Stimulated activated CD4-positive, alpha-beta T cell treated with anti-CD3 and anti-CD28 coated beads, Interleukin-12 subunit alpha, Interleukin-12 subunit beta, amount 100 ng/mL, for 24 hours (primary cell): Measurements from ENCODE around the gene METTL6.
"Not testable (repeated sequence)": the region's sequence is repeated elsewhere in the genome, so short reads cannot be mapped to it uniquely, and the experiment has no call there.

Experiments used
- DNase-seq, 2 experiments: peaks; one replicate each; pipeline ENCODE4 v3.0.0-alpha.2; 2020; ENCODE audit warnings: low read depth in 2 of 2

METTL6 gene

GRCh38 chr3:15405448-15406050 lies 21.8 kb downstream of the METTL6 start:
- DNase-seq = no peak

- no peak for DNase-seq
Observed at GRCh38 chr3:15404767-15405166, 22.6 kb downstream of the METTL6 start.

- no peak for DNase-seq
Observed at GRCh38 chr3:15403965-15404364, 23.4 kb downstream of the METTL6 start.

GRCh38 chr3:15403495-15403894 lies 23.8 kb downstream of the METTL6 start:
- no peak for DNase-seq

GRCh38 chr3:15401936-15402335 lies 25.4 kb downstream of the METTL6 start:
- DNase-seq = no peak

GRCh38 chr3:15399970-15400369 lies 27.4 kb downstream of the METTL6 start:
- no peak for DNase-seq

GRCh38 chr3:15398731-15399133 lies 28.6 kb downstream of the METTL6 start:
- DNase-seq = not testable (repeated sequence)

- not testable (repeated sequence) for DNase-seq
Observed at GRCh38 chr3:15393252-15393651, 34.1 kb downstream of the METTL6 start.

GRCh38 chr3:15391007-15391406 lies 36.3 kb downstream of the METTL6 start:
- no peak for DNase-seq

GRCh38 chr3:15390460-15390859 lies 36.9 kb downstream of the METTL6 start:
- DNase-seq = no peak

- not testable (repeated sequence) for DNase-seq
Observed at GRCh38 chr3:15388335-15388734, 39.0 kb downstream of the METTL6 start.

- DNase-seq = no peak
Observed at GRCh38 chr3:15387735-15388134, 39.6 kb downstream of the METTL6 start.

- no peak for DNase-seq
Observed at GRCh38 chr3:15387171-15387581, 40.2 kb downstream of the METTL6 start.

GRCh38 chr3:15386654-15386955 lies 40.7 kb downstream of the METTL6 start:
- DNase-seq = not testable (repeated sequence)

GRCh38 chr3:15385901-15386653 lies 41.3 kb downstream of the METTL6 start:
- DNase-seq = no peak

GRCh38 chr3:15385238-15385695 lies 42.1 kb downstream of the METTL6 start:
- not testable (repeated sequence) for DNase-seq

- DNase-seq = no peak
Observed at GRCh38 chr3:15384510-15385237, 42.7 kb downstream of the METTL6 start.

GRCh38 chr3:15382405-15382923 lies 44.9 kb downstream of the METTL6 start:
- no peak for DNase-seq

GRCh38 chr3:15380980-15381890 lies 46.1 kb downstream of the METTL6 start:
- DNase-seq = no peak

GRCh38 chr3:15377961-15378791 lies 49.2 kb downstream of the METTL6 start:
- peak; percentile 89 to 91 for DNase-seq
